Stimulated activated CD8-positive, alpha-beta memory T cell treated with anti-CD3 and anti-CD28 coated beads, Interleukin-4, amount 100 ng/mL, for 24 hours (primary cell): ENCODE data around the gene SULT4A1.

Source experiments
- DNase-seq: peaks from one replicate; pipeline ENCODE4 v3.0.0-alpha.2; 2020; ENCODE audit warnings: low read depth

Gene SULT4A1

GRCh38 chr22:43828725-43828997 lies 33.7 kb downstream of the SULT4A1 start:
- DNase-seq: no peak

GRCh38 chr22:43827926-43828724 lies 34.2 kb downstream of the SULT4A1 start:
- DNase-seq: no peak

- no peak for DNase-seq
Measured at GRCh38 chr22:43827003-43827735, 35.1 kb downstream of the SULT4A1 start.

GRCh38 chr22:43826142-43827002 lies 35.9 kb downstream of the SULT4A1 start:
- no peak for DNase-seq

GRCh38 chr22:43825651-43826050 lies 36.7 kb downstream of the SULT4A1 start:
- DNase-seq: no peak

- DNase-seq: no peak
Measured at GRCh38 chr22:43824724-43825420, 37.4 kb downstream of the SULT4A1 start.

GRCh38 chr22:43823911-43824665 lies 38.2 kb downstream of the SULT4A1 start:
- no peak for DNase-seq

GRCh38 chr22:43823353-43823908 lies 38.9 kb downstream of the SULT4A1 start:
- no peak for DNase-seq

GRCh38 chr22:43821606-43822425 lies 40.5 kb downstream of the SULT4A1 start:
- no peak for DNase-seq

- DNase-seq: no peak
Measured at GRCh38 chr22:43820651-43821305, 41.5 kb downstream of the SULT4A1 start.

GRCh38 chr22:43819931-43820640 lies 42.2 kb downstream of the SULT4A1 start:
- DNase-seq: no peak

GRCh38 chr22:43819421-43819921 lies 42.8 kb downstream of the SULT4A1 start:
- DNase-seq: no peak

- DNase-seq: no peak
Measured at GRCh38 chr22:43818981-43819380, 43.3 kb downstream of the SULT4A1 start.

- no peak for DNase-seq
Measured at GRCh38 chr22:43817402-43817801, 44.9 kb downstream of the SULT4A1 start.

GRCh38 chr22:43814264-43814663 lies 48.0 kb downstream of the SULT4A1 start:
- no peak for DNase-seq

GRCh38 chr22:43812890-43813289 lies 49.4 kb downstream of the SULT4A1 start:
- DNase-seq: no peak

GRCh38 chr22:43812149-43812842 lies 50.0 kb downstream of the SULT4A1 start, which contains the start of gene EFCAB6:
TSS of gene EFCAB6 (minus strand) at chr22:43812305. CDS start at chr22:43782318, 29,987 bp downstream.
- DNase-seq: peak; percentile 86

GRCh38 chr22:43811777-43812148 lies 50.5 kb downstream of the SULT4A1 start:
- no peak for DNase-seq
